SK-N-SH (cell line): Measurements from ENCODE around the gene LRMDA.

Experiments used
- EP300 ChIP-seq, 2 experiments: IDR thresholded peaks; 2 replicates each; pipeline versions ENCODE4 v1.4.0 to v1.6.1; 2012; ENCODE audit warnings: borderline replicate concordance in 1 of 2, low read depth in 1 of 2, low read length in 1 of 2
- FOXM1 ChIP-seq: IDR thresholded peaks from 2 replicates; pipeline ENCODE4 v1.4.0; 2012; ENCODE audit warnings: low read depth, mild to moderate bottlenecking
- JUND ChIP-seq: IDR thresholded peaks from 2 replicates; pipeline ENCODE4 v1.4.0; 2012
- MEF2A ChIP-seq: IDR thresholded peaks from 2 replicates; pipeline ENCODE4 v1.4.0; 2012; ENCODE audit warnings: low read depth, borderline replicate concordance
- RCOR1 ChIP-seq: fragments of 150-350 bp; IDR thresholded peaks from 2 replicates; pipeline ENCODE4 v1.6.1; 2017; ENCODE audit warnings: antibody characterized with exemption, low read length
- RFX5 ChIP-seq: IDR thresholded peaks from 2 replicates; pipeline ENCODE4 v1.6.1; 2012; ENCODE audit warnings: mild to moderate bottlenecking, improper control_type of control experiment, low read length
- SMC3 ChIP-seq: IDR thresholded peaks from 2 replicates; pipeline ENCODE4 v1.6.1; 2012; ENCODE audit warnings: low read depth, low read length, improper control_type of control experiment
- TF ChIP-seq, protein P1 (sequence below): IDR thresholded peaks from 2 replicates; pipeline ENCODE4 v1.6.1; 2012; ENCODE audit warnings: mild to moderate bottlenecking, low read depth, low read length, moderate library complexity
- TF ChIP-seq, protein P2 (sequence below): fragments of 200-600 bp; sonication (generic); IDR thresholded peaks from 2 replicates; pipeline ENCODE4 v1.6.1; 2017; ENCODE audit warnings: antibody characterized with exemption, mild to moderate bottlenecking, moderate library complexity
- TF ChIP-seq, protein P3 (sequence below): IDR thresholded peaks from 2 replicates; pipeline ENCODE4 v1.4.0; 2012; ENCODE audit warnings: low read depth, borderline replicate concordance
- TF ChIP-seq, protein P4 (sequence below): IDR thresholded peaks from 2 replicates; pipeline ENCODE4; 2012
- TF ChIP-seq, protein P5 (sequence below): fragments of 150-350 bp; IDR thresholded peaks from 2 replicates; pipeline ENCODE4 v1.6.1; 2016; ENCODE audit warnings: mild to moderate bottlenecking, low read depth, low read length
- TF ChIP-seq, protein P6 (sequence below): IDR thresholded peaks from 2 replicates; pipeline ENCODE4 v1.4.0; 2012; ENCODE audit warnings: low read depth, borderline replicate concordance

DNA sequence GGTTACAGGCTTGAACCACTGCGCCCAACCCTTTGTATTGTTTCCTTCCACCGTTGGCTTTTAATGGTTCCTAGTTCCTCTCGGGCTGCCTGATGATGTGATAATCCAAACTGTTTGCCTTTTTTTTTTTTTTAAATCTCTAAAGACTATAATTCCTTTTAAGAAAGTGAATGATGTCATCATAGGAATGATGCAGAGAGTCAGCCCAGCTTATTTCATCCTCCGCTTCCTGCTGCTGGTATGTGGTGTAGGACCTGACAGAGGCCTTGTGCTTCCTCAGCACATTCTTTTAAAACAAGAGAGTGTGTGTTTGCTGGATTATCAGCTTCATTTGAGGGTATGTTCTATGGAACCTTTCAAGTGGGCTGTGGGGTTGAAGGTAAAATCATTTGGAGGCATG lies 241.4 kb downstream of the LRMDA start:
- TF ChIP-seq MEF2A (no peak), RCOR1 (no peak), FOXM1 (no peak), RFX5 (no peak), SMC3 (no peak), JUND (no peak), EP300 (IDR thresholded peaks at IDR 0.05; ENCODE audit: borderline replicate concordance in 1 of 2, low read depth in 1 of 2, low read length in 1 of 2) (no peak)
- TF ChIP-seq, protein P1, sequence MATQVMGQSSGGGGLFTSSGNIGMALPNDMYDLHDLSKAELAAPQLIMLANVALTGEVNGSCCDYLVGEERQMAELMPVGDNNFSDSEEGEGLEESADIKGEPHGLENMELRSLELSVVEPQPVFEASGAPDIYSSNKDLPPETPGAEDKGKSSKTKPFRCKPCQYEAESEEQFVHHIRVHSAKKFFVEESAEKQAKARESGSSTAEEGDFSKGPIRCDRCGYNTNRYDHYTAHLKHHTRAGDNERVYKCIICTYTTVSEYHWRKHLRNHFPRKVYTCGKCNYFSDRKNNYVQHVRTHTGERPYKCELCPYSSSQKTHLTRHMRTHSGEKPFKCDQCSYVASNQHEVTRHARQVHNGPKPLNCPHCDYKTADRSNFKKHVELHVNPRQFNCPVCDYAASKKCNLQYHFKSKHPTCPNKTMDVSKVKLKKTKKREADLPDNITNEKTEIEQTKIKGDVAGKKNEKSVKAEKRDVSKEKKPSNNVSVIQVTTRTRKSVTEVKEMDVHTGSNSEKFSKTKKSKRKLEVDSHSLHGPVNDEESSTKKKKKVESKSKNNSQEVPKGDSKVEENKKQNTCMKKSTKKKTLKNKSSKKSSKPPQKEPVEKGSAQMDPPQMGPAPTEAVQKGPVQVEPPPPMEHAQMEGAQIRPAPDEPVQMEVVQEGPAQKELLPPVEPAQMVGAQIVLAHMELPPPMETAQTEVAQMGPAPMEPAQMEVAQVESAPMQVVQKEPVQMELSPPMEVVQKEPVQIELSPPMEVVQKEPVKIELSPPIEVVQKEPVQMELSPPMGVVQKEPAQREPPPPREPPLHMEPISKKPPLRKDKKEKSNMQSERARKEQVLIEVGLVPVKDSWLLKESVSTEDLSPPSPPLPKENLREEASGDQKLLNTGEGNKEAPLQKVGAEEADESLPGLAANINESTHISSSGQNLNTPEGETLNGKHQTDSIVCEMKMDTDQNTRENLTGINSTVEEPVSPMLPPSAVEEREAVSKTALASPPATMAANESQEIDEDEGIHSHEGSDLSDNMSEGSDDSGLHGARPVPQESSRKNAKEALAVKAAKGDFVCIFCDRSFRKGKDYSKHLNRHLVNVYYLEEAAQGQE: no peak
- TF ChIP-seq, protein P2, sequence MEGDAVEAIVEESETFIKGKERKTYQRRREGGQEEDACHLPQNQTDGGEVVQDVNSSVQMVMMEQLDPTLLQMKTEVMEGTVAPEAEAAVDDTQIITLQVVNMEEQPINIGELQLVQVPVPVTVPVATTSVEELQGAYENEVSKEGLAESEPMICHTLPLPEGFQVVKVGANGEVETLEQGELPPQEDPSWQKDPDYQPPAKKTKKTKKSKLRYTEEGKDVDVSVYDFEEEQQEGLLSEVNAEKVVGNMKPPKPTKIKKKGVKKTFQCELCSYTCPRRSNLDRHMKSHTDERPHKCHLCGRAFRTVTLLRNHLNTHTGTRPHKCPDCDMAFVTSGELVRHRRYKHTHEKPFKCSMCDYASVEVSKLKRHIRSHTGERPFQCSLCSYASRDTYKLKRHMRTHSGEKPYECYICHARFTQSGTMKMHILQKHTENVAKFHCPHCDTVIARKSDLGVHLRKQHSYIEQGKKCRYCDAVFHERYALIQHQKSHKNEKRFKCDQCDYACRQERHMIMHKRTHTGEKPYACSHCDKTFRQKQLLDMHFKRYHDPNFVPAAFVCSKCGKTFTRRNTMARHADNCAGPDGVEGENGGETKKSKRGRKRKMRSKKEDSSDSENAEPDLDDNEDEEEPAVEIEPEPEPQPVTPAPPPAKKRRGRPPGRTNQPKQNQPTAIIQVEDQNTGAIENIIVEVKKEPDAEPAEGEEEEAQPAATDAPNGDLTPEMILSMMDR: no peak
- TF ChIP-seq, protein P3, sequence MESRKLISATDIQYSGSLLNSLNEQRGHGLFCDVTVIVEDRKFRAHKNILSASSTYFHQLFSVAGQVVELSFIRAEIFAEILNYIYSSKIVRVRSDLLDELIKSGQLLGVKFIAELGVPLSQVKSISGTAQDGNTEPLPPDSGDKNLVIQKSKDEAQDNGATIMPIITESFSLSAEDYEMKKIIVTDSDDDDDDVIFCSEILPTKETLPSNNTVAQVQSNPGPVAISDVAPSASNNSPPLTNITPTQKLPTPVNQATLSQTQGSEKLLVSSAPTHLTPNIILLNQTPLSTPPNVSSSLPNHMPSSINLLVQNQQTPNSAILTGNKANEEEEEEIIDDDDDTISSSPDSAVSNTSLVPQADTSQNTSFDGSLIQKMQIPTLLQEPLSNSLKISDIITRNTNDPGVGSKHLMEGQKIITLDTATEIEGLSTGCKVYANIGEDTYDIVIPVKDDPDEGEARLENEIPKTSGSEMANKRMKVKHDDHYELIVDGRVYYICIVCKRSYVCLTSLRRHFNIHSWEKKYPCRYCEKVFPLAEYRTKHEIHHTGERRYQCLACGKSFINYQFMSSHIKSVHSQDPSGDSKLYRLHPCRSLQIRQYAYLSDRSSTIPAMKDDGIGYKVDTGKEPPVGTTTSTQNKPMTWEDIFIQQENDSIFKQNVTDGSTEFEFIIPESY: no peak
- TF ChIP-seq, protein P4, sequence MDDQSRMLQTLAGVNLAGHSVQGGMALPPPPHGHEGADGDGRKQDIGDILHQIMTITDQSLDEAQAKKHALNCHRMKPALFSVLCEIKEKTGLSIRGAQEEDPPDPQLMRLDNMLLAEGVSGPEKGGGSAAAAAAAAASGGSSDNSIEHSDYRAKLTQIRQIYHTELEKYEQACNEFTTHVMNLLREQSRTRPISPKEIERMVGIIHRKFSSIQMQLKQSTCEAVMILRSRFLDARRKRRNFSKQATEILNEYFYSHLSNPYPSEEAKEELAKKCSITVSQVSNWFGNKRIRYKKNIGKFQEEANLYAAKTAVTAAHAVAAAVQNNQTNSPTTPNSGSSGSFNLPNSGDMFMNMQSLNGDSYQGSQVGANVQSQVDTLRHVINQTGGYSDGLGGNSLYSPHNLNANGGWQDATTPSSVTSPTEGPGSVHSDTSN: no peak
- TF ChIP-seq, protein P5, sequence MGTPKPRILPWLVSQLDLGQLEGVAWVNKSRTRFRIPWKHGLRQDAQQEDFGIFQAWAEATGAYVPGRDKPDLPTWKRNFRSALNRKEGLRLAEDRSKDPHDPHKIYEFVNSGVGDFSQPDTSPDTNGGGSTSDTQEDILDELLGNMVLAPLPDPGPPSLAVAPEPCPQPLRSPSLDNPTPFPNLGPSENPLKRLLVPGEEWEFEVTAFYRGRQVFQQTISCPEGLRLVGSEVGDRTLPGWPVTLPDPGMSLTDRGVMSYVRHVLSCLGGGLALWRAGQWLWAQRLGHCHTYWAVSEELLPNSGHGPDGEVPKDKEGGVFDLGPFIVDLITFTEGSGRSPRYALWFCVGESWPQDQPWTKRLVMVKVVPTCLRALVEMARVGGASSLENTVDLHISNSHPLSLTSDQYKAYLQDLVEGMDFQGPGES: no peak
- TF ChIP-seq, protein P6, sequence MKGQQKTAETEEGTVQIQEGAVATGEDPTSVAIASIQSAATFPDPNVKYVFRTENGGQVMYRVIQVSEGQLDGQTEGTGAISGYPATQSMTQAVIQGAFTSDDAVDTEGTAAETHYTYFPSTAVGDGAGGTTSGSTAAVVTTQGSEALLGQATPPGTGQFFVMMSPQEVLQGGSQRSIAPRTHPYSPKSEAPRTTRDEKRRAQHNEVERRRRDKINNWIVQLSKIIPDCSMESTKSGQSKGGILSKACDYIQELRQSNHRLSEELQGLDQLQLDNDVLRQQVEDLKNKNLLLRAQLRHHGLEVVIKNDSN: no peak
